ENCODE measurements around the gene PRR30. TPM values are rescaled to one million over a fixed set of nuclear protein-coding genes. Genes with fewer than 3 reads are reported as not detected.

The PRR30 gene
- total and polyA plus RNA-seq, 8 donors, result not detected

DNA sequence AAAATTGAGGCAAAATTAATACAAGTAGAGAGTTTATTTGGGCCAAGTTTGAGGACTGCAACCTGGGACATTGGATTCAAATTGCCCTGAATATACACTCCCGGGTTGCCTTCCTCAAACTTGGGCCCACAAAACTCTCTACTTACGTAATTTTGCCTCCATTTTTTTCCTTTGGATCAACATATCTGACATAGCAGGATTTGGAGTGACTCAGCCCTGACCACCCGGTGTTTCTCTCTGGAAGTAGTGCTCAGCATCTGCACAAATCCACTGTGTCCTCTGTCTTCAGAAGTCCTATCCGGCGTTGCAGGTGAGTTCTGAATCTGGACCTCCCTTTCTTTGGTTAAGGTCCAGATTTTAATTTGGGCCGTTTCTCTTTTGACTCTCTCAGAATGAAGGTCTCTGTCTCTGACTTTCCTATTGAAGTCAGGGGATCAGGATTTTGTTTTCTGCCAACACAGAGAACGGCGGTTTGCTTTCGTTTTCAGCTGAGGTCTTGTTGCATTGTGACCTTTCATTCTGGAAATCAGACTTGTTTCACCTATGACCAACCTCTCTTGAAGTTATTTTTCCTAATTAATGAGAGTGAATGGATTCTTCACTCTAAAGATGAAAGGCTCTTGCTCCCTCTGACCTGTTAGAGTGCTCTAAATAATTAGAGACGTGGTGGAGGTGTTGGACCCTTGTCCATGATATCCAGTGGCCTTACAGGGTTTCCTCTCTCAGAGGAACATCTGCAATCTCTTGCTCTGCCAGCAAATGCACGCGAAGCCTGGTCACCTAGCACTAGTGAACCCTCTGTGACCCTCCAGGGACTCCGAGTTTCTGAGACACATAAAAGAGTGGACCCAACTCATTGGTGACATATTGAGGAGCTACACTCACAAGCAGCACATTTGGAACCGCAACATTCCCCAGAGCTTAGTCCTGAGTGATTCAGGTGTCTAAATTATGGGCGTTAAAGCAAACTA, 23.2 kb upstream of the PRR30 start:
- peak overlapping the region in 1 of 4 donors; percentile 17 for H3K4me3 ChIP-seq
- intact Hi-C loops (cut with DNase I; ENCODE audit: low total_unique reads), result no loop called here
- H3K9me3 ChIP-seq, result no peaks in the 10 kb centered on the region
- H3K27me3 ChIP-seq, result peaks cover 0 to 4% (median 0%) of the 10 kb centered on the region in 3 donors
- H3K27ac ChIP-seq, result peak overlapping the region in 1 of 5 donors; percentile 52
- no peak for TF ChIP-seq POLR2AphosphoS5 (IDR thresholded peaks at IDR 0.05)
- TF ChIP-seq, protein P1, sequence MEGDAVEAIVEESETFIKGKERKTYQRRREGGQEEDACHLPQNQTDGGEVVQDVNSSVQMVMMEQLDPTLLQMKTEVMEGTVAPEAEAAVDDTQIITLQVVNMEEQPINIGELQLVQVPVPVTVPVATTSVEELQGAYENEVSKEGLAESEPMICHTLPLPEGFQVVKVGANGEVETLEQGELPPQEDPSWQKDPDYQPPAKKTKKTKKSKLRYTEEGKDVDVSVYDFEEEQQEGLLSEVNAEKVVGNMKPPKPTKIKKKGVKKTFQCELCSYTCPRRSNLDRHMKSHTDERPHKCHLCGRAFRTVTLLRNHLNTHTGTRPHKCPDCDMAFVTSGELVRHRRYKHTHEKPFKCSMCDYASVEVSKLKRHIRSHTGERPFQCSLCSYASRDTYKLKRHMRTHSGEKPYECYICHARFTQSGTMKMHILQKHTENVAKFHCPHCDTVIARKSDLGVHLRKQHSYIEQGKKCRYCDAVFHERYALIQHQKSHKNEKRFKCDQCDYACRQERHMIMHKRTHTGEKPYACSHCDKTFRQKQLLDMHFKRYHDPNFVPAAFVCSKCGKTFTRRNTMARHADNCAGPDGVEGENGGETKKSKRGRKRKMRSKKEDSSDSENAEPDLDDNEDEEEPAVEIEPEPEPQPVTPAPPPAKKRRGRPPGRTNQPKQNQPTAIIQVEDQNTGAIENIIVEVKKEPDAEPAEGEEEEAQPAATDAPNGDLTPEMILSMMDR (IDR thresholded peaks at IDR 0.05), result no peak
- TF ChIP-seq EP300 (IDR thresholded peaks at IDR 0.05), result no peak
- TF ChIP-seq POLR2A (IDR thresholded peaks at IDR 0.05), result no peak
- no peaks in the 10 kb centered on the region for H3K4me1 ChIP-seq
- 71 to 74% (median 72%) methylated on average over 15 of the region's 15 CpGs for WGBS, 5 donors
- no peak for DNase-seq
- no peaks in the 10 kb centered on the region for H3K36me3 ChIP-seq

DNA sequence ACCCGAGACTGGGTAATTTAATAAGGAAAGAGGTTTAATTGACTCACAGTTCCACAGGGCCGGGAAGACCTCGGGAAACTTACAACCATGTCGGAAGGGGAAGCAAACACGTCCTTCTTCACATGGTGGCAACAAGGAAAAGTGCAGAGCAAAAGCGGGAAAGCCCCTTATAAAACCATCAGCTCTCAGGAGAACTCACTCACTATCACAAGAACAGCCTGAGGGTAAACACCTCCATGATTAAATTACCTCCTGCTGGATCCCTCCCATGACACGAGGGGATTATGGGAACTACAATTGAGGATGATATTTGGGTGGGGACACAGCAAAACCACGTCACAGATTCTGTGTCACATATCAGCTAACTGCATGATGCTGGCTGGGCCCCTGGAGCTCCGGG, 21.0 kb upstream of the PRR30 start:
- no peaks in the 10 kb centered on the region for H3K36me3 ChIP-seq
- H3K27me3 ChIP-seq, result peaks cover 0 to 8% (median 0%) of the 10 kb centered on the region in 3 donors
- WGBS, 5 donors, result 77 to 84% (median 79%) methylated on average over 9 of the region's 9 CpGs
- DNase-seq, result no peak
- H3K27ac ChIP-seq, result no peak overlapping the region
- H3K4me3 ChIP-seq, result no peak overlapping the region
- no peaks in the 10 kb centered on the region for H3K4me1 ChIP-seq
- TF ChIP-seq, protein P1 (IDR thresholded peaks at IDR 0.05), result no peak
- TF ChIP-seq POLR2AphosphoS5 (IDR thresholded peaks at IDR 0.05), result no peak
- TF ChIP-seq POLR2A (IDR thresholded peaks at IDR 0.05), result no peak
- TF ChIP-seq EP300 (IDR thresholded peaks at IDR 0.05), result no peak
- no peaks in the 10 kb centered on the region for H3K9me3 ChIP-seq
- intact Hi-C loops (cut with DNase I; ENCODE audit: low total_unique reads), result no loop called here

DNA sequence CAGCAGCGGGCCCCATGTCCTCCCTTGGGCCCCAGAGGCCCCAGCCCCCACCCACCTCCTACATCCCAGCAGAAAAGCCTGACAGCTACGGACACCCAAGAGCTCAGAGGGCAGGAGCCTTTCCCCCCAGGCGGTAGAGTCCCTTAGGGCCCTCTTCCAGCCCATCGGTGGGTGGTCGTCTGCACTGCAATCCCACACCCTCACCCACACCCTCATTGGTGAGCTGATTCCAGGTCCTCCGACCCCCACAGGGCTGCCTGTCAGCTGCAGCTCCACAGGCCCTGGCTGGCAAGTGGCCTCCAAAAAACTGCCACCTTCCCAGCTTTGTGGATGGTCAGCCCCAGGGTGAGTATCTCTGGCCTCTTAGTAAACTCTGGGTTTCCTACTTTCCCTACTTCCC, 20.1 kb upstream of the PRR30 start:
- no peaks in the 10 kb centered on the region for H3K9me3 ChIP-seq
- no peaks in the 10 kb centered on the region for H3K36me3 ChIP-seq
- TF ChIP-seq POLR2AphosphoS5 (IDR thresholded peaks at IDR 0.05), result no peak
- TF ChIP-seq, protein P1 (IDR thresholded peaks at IDR 0.05), result no peak
- no peak for TF ChIP-seq POLR2A (IDR thresholded peaks at IDR 0.05)
- no peak for TF ChIP-seq EP300 (IDR thresholded peaks at IDR 0.05)
- no peak for DNase-seq
- no peak overlapping the region for H3K4me3 ChIP-seq
- H3K27ac ChIP-seq, result no peak overlapping the region
- peaks cover 0 to 8% (median 0%) of the 10 kb centered on the region in 3 donors for H3K27me3 ChIP-seq
- no peaks in the 10 kb centered on the region for H3K4me1 ChIP-seq
- WGBS, 5 donors, result 72 to 88% (median 77%) methylated on average over 5 to 6 of the region's 6 CpGs
- intact Hi-C loops (cut with DNase I; ENCODE audit: low total_unique reads), result no loop called here

DNA sequence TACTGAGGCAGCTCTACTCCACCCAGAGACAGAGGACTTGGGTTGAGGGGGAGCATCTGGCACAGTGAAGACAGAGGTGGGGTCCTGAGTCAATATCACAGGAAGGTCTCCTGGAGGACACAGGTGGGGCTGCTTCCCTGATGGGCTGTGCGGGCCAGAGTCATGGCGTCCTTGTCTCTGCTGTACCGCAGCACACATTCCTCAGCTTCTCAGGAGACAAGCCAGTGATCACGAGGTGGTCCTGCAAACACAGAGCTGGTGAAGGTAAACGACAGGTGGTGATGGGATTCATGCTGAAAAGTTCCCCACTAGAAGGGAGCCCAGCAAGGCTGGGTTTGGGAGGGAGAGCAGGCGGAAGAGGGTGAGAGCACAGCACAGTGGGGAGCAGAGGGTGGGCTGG, 19.3 kb upstream of the PRR30 start:
- no peaks in the 10 kb centered on the region for H3K4me1 ChIP-seq
- no peaks in the 10 kb centered on the region for H3K9me3 ChIP-seq
- TF ChIP-seq EP300 (IDR thresholded peaks at IDR 0.05) (no peak), POLR2AphosphoS5 (IDR thresholded peaks at IDR 0.05) (no peak), POLR2A (IDR thresholded peaks at IDR 0.05) (no peak)
- TF ChIP-seq, protein P1 (IDR thresholded peaks at IDR 0.05), result no peak
- intact Hi-C loops (cut with DNase I; ENCODE audit: low total_unique reads), result no loop called here
- DNase-seq, result no peak
- peaks cover 0 to 4% (median 0%) of the 10 kb centered on the region in 3 donors for H3K27me3 ChIP-seq
- H3K36me3 ChIP-seq, result no peaks in the 10 kb centered on the region
- 45 to 69% (median 53%) methylated on average over 5 to 6 of the region's 6 CpGs for WGBS, 5 donors
- H3K27ac ChIP-seq, result no peak overlapping the region
- no peak overlapping the region for H3K4me3 ChIP-seq

Measured in stomach (tissue), 9 donors.